GM21360 (cell line): ENCODE results near the gene PGAP3.
"Not testable (repeated sequence)": the region's sequence is repeated elsewhere in the genome, so short reads cannot be mapped to it uniquely, and the experiment has no call there.

Experiments
- ATAC-seq: cut with Tn5 transposase; IDR thresholded peaks from one replicate; pipeline ENCODE4 v1.9.1; 2021; ENCODE audit warnings: mild to moderate bottlenecking, moderate library complexity; ENCODE audit not compliant: unreplicated experiment

The PGAP3 gene

DNA sequence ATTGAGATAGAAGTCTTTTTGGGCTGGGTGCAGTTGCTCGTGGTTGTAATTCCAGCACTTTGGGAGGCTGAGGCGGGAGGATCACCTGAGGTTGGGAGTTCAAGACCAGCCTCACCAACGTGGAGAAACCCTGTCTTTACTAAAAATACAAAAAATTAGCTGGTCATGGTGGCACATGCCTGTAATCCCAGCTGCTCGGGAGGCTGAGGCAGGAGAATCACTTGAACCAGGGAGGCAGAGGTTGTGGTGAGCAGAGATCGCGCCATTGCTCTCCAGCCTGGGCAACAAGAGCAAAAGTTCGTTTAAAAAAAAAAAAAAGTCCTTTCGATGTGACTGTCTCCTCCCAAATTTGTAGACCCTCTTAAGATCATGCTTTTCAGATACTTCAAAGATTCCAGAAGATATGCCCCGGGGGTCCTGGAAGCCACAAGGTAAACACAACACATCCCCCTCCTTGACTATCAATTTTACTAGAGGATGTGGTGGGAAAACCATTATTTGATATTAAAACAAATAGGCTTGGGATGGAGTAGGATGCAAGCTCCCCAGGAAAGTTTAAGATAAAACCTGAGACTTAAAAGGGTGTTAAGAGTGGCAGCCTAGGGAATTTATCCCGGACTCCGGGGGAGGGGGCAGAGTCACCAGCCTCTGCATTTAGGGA, 11.4 kb upstream of the PGAP3 start:
- not testable (repeated sequence) for ATAC-seq

GRCh38 chr17:39697961-39698360, 10.1 kb upstream of the PGAP3 start:
- no peak for ATAC-seq

GRCh38 chr17:39696731-39697130, 8.9 kb upstream of the PGAP3 start:
- ATAC-seq, result no peak

DNA sequence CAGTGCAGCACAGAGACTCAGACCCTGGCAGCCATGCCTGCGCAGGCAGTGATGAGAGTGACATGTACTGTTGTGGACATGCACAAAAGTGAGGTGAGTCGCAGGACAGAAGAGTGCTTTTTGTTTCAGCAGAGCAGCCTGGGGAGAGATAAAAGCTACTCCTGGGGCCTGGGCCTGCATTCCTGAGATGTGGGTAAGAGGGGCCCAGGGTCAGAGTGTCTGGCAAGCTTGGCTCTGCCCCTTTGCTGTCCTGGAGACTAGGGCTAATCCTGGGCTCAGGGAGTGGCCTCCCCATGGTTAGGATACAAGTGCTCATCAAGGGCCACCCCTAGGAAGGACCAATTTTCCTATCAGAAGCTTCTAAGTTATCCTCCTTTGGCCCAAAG, 7.2 kb upstream of the PGAP3 start:
- no peak for ATAC-seq

GRCh38 chr17:39694593-39694992, 6.7 kb upstream of the PGAP3 start:
- no peak for ATAC-seq

GRCh38 chr17:39688945-39689344, 1.1 kb upstream of the PGAP3 start:
- no peak for ATAC-seq

- no peak for ATAC-seq
Observed at GRCh38 chr17:39688475-39688835, 598 bp upstream of the PGAP3 start.

GRCh38 chr17:39687101-39687545, 734 bp downstream of the PGAP3 start:
- ATAC-seq, result no peak

GRCh38 chr17:39684369-39685192, 3.3 kb downstream of the PGAP3 start:
- ATAC-seq, result no peak

DNA sequence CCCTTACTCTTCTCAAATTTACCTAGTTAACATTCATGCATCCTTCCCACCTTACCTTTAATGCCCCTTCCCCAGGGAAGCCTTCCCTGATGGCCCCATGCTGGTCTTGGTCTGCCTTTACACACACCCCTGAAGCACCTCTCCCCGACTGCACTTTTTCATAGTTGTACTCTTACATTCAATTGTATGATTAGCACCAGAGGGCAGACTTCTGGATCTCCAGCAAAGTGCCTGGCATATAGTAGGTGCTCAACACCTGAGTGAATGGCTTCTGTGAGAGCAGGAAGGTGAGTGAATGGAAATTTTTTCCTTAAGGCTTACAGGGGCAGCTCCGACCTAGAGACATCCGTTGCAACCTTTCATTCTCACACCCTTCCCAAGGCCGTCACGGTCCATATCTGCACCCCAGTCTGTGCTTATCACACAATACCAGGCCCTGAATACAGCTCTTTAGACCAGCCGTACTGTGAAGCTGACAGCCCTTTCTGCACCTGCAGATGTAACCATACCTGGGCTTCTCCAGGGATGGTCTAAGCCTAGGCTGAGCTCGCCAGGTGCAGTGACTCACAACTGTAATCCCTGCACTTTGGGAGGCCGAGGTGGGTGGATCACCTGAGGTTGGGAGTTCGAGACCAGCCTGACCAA, 4.4 kb downstream of the PGAP3 start:
- no peak for ATAC-seq

DNA sequence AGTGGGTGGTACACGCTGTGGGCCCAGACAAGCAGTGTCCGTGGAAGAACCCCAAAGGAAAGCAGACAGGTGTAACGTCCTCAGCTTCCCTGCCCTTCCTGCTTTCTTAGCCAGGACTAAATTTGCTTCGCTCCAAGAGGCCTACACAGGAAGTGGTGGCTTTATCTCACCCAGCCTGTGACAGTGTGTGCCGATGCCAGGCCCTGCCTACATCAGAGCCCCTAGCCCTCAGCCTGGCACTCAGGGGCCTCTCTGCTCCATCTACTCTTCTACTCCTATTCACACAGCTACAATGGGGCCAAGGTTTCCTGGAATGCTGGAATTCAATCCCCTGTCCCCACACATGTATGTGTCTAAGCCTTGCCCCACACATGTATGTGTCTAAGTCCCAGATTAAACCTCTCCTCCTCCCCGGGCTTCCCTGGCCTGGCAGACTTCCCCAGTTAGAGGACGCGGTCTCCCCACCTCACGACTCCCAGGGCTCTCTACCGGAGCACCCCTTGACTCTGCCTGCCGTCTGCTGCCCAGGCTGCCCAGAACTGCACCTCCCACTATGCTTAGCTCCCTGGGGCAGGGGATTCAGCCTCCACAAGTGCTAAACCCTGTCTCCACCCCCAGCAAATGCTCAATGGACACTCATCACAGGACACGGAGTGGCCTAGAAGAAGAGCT, 8.2 kb downstream of the PGAP3 start:
- ATAC-seq, result no peak

- ATAC-seq, result no peak
Observed at GRCh38 chr17:39678340-39679116, 9.3 kb downstream of the PGAP3 start.

GRCh38 chr17:39677542-39678339, 10.1 kb downstream of the PGAP3 start:
- ATAC-seq, result no peak

DNA sequence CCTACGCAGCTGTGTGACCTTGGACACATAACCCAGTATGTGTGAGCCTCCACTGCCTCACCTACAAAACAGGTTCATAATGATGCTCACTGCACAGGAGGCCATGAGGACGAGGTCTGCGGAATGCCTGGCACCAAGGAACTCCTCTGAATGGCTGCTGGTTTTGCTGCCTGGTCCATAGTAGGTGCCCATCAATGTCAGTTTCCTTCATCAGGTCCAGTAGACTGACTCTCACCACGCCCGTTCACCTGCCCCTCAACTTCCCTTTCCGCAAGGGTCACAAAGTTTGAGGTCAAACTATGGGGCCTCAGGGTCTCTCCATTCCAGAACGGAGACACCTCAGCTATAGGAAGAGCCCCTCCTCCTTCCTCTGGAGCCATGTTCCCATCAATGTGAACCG, 10.8 kb downstream of the PGAP3 start:
- ATAC-seq, result no peak

DNA sequence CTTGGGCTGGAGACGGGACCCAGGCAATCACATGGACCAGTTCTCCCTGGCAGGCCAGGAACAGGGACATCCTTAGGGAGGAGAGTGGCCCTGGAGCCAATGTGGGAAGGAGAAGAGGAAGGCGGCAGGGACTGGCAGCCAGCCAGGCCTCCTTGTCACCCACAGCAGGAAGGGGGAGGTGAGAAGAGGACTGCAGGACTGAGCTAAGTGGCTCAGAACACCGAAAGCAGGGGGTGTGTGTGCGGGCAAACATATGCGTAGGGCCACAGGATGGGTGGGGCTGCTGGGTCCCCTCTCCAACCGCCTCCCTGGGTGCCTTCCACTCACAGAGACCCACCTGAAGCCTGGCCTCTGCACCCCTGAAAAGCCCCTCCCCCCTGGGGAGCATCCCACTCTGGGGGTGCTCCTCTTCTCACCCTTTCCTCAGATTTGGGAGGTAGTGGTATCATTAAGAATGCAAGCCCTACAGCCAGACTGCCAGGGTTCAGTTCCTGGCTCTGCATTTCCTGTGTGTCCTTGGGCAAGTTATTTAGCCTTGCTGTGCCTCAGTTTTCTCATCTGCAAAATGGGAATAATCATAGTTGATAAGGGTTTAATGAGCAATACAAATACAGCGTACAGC, 11.5 kb downstream of the PGAP3 start:
- no peak for ATAC-seq

- ATAC-seq, result no peak
Observed at GRCh38 chr17:39675390-39676082, 12.3 kb downstream of the PGAP3 start.

DNA sequence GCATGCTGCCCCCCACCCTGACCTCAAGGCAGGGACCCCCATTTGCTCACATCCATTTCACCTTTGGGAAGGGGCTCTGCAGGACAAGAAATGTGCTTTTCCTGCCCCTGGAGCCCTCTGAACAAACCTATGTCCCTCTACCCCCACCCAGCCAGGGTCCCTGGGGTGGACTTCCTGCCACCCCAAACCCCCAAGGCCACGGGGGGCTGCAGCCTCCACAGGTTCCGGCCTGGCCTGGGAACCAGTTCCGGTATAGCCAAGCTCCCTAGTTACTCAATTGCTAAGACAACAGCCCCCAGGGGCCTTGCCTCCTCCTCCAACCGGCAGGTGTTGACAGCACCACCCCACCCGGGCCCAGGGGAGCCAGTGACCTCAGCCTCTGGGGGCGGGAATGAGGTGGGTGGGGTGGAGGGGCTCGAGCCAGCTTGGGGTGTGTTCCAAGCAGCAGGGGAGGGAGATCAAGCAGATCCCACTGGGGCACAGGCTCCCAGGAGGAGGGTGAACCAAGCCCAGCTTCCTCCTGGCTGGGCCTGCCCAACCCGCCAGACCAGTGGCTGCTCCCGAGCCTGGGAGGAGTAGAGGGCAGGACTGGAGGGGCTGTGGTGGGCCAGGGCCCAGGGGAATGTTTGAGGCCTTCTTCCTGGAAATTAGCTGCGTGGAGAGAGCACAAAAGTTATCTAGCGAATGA, 13.0 kb downstream of the PGAP3 start:
- ATAC-seq, result no peak

- no peak for ATAC-seq
Observed at GRCh38 chr17:39674179-39674578, 13.7 kb downstream of the PGAP3 start.
